Choroid plexus epithelial cell (primary cell): Measurements from ENCODE around the gene KIRREL3.

Experiments
- DNase-seq: peaks from one replicate; pipeline ENCODE4 v3.0.0-alpha.2; 2010; ENCODE audit warnings: low read depth
- H3K4me3 ChIP-seq: 2 replicates; pipeline ENCODE4 v1.5.1; 2011; ENCODE audit warnings: low read depth, mild to moderate bottlenecking, control low read depth, low read length, moderate library complexity
- CTCF ChIP-seq: conservative IDR thresholded peaks from 2 replicates; pipeline ENCODE4 v1.5.1; 2011; ENCODE audit warnings: low read depth, mild to moderate bottlenecking, control low read depth, inconsistent platforms, low read length, moderate library complexity

Gene KIRREL3

GRCh38 chr11:126430581-126431335 is 569.8 kb downstream of the KIRREL3 start:
- no peak for DNase-seq
- no peak for TF ChIP-seq CTCF
- no peak overlapping the region for H3K4me3 ChIP-seq

- TF ChIP-seq CTCF = no peak
- DNase-seq = no peak
- no peak overlapping the region for H3K4me3 ChIP-seq
Measured at GRCh38 chr11:126426820-126427749, 573.5 kb downstream of the KIRREL3 start.

- H3K4me3 ChIP-seq = no peak overlapping the region
- DNase-seq = no peak
- no peak for TF ChIP-seq CTCF
Measured at GRCh38 chr11:126426106-126426505, 574.5 kb downstream of the KIRREL3 start.

- DNase-seq = no peak
- no peak overlapping the region for H3K4me3 ChIP-seq
- no peak for TF ChIP-seq CTCF
Measured at GRCh38 chr11:126424471-126425039, 576.0 kb downstream of the KIRREL3 start.

GRCh38 chr11:126423743-126424142 is 576.8 kb downstream of the KIRREL3 start:
- no peak for DNase-seq
- TF ChIP-seq CTCF = no peak
- no peak overlapping the region for H3K4me3 ChIP-seq

GRCh38 chr11:126423154-126423553 is 577.4 kb downstream of the KIRREL3 start:
- no peak for TF ChIP-seq CTCF
- no peak for DNase-seq
- H3K4me3 ChIP-seq = no peak overlapping the region
